ENCODE measurements around the gene RBM4. TPM values are rescaled to one million over a fixed set of nuclear protein-coding genes. Genes with fewer than 3 reads are reported as not detected.

RBM4 gene
- total RNA-seq, 2 donors from 2014 or later, result 116 to 135 TPM

DNA sequence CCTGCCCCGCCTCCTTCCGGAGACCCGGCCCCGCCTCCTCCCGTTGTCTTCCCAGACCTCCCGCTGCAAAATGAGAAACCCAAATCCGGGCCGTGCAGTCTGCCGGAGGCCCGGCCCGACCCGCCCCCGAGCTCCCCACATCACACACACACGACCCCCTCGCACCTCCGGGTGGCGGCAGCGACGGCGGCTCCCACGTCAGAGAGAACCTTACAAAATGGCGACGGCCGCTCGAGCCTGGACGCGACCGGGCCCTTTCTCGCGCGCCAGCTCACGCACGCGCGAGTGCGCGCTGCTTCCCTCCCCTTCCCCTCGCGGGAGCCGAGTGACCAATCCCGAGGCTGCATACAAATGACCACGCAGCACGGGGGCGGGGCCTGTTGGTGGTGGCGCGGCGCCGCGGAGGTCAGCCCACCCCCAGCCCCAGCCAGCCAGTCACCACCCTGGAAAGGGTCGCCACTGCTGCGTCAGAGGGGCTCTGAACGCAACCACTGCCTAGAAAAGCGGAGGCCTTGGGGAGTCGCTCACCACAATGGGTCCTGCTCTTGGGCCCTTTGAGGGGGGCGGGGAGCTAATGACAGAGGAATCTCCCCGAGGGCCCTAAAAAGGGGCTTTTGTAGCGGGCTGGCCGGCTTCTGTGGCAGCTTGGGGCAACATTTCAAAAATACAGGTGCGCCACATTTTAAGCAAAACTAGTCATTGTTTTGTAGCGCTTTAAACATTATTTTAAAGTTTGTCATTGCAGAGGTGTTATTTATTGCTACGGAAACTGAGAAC lies 39.3 kb downstream of the RBM4 start, which contains the start of gene RBM4B:
Gene RBM4B, minus strand, starts transcription at position 289 of the 777 bp plus-strand sequence. CDS start 808 bp downstream, outside the sequence.
- no peaks in the 10 kb centered on the region for H3K36me3 Mint-ChIP-seq (ENCODE audit: insufficient read depth in 2 of 2)
- DNase-seq (peak; percentile 97 to 98), ATAC-seq (replicated peaks in 1 of 2) (peak; percentile 92 to 94)
- no peaks in the 10 kb centered on the region for H3K27me3 Mint-ChIP-seq (ENCODE audit: low read depth)
- H3K9me3 Mint-ChIP-seq, result no peaks in the 10 kb centered on the region
- H3K4me3 Mint-ChIP-seq, result peak within 1 kb of the TSS; percentile 91
- H3K27ac Mint-ChIP-seq, result peak within 1 kb of the TSS; percentile 95
- H3K4me1 Mint-ChIP-seq (ENCODE audit: low read depth), result peaks cover 35% of the 10 kb centered on the region

DNA sequence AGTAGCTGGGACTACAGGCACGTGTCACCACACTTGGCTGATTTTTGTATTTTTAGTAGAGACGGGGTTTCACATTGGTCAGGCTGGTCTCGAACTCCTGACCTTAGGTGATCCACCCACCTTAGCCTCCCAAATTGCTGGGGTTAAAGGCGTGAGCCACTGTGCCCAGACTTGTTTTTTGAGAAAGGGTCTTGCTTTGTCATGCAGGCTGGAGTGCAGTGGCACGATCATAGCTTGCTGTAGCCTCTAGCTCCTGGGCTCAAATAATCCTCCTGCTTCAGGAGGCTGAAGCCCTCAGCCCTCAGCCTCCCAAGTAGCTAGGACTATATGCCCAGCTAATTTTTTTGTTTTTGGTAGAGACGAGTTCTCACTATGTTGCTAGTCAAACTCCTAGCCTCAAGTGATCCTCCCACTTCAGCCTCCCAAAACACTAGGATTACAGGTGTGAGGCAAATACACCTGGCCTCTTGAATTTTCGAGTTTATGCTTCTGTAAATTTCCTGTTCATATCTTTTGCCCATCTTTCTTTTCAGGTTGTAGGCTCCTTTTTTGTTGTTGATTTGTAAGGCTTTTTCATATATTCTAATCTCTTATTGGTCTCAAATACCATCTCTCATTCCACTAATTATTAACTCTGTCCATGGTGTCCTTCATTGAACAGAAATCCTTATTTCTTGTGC lies 42.6 kb downstream of the RBM4 start:
- H3K27me3 Mint-ChIP-seq (ENCODE audit: low read depth), result no peaks in the 10 kb centered on the region
- DNase-seq (no peak), ATAC-seq (replicated peaks in 1 of 2) (no peak)
- no peak overlapping the region for H3K4me3 Mint-ChIP-seq
- peaks cover 12% of the 10 kb centered on the region for H3K4me1 Mint-ChIP-seq (ENCODE audit: low read depth)
- no peaks in the 10 kb centered on the region for H3K36me3 Mint-ChIP-seq (ENCODE audit: insufficient read depth in 2 of 2)
- no peaks in the 10 kb centered on the region for H3K9me3 Mint-ChIP-seq
- no peak overlapping the region for H3K27ac Mint-ChIP-seq

DNA sequence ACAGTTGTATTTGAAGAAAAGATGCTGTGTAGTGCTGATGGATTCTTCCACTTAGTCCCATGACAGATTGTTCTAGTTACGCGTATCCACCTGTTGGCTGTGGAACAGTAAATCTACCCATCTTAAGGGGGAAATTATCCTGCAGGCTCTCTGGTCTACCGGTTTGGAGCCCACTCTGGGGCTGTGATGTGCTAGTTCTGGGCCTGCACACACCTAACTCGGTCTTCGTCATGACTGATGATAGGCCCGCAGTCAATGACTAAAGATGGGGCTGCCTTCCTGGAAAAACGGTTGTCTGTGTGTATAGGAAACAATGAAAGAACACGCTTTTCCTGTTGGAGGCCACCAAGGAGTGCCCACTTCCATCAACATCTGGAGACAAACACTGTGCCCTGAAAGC lies 45.4 kb downstream of the RBM4 start:
- H3K4me3 Mint-ChIP-seq, result no peak overlapping the region
- no peak overlapping the region for H3K27ac Mint-ChIP-seq
- ATAC-seq (replicated peaks in 1 of 2), result no peak
- H3K9me3 Mint-ChIP-seq, result no peaks in the 10 kb centered on the region
- H3K36me3 Mint-ChIP-seq (ENCODE audit: insufficient read depth in 2 of 2), result no peaks in the 10 kb centered on the region
- no peaks in the 10 kb centered on the region for H3K27me3 Mint-ChIP-seq (ENCODE audit: low read depth)
- DNase-seq, result no peak
- no peaks in the 10 kb centered on the region for H3K4me1 Mint-ChIP-seq (ENCODE audit: low read depth)

DNA sequence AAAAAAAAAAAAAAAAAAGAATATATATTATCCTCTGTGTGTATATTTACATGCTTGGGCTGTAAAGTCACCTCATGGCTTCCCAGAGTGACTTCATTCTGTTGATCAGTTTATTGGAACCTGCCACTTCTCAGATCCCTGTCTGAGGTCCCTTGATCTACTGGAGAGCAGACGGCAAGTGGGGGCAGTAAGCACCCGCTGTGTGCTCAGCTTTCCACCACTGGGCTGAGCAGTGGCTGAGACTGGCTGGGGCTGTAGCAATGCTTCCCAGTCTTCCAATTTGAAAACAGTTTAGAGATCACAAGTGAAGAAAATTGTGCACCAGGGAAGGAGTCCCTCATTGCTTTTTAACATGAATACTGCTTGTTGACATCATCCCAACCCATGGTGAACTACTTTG lies 46.1 kb downstream of the RBM4 start:
- Mint-ChIP-seq H3K36me3 (ENCODE audit: insufficient read depth in 2 of 2) (no peaks in the 10 kb centered on the region), H3K4me3 (no peak overlapping the region), H3K27me3 (ENCODE audit: low read depth) (no peaks in the 10 kb centered on the region), H3K27ac (no peak overlapping the region), H3K9me3 (no peaks in the 10 kb centered on the region), H3K4me1 (ENCODE audit: low read depth) (no peaks in the 10 kb centered on the region)
- ATAC-seq (replicated peaks in 1 of 2), result no peak
- DNase-seq, result no peak

DNA sequence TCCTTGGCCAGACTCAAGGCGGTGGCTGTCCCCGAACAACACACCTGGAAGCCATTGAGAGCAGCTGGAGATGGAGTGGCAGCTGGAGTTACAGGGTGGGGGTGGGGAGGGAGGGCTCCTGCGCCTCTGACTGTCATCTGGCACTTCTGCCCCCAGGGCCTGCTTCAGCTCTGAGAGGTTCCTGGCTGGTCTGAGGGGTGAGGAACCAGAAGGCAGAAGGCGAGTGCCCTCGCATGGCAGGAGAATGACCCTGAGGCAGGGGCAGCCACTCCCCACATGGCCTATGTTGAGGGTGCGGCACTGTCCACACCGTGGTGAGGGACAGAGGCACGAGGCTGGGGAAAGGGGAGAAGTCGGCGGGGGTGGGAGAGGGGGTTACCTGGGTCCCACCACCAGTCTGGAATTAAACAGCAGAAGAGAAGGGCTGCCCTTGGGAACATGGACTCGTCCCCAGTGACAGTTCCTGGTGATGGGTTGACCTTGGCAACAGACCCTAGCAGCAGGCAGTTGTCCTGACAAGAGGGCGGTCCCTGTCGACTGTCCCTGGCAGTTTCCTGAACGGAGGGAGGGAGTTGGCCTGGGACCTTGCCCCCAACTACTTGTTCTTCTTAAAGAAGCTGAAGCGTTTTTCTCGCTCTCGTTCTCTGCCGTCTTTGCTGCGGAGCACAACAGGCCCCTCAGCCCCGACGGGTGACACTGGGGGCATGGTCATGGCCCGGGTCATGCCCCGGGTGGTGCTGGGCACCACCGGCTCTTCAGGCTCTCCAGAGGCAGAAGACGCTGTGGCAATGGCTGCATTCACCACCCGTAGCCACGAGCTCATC lies 47.0 kb downstream of the RBM4 start:
- H3K27me3 Mint-ChIP-seq (ENCODE audit: low read depth), result no peaks in the 10 kb centered on the region
- no peaks in the 10 kb centered on the region for H3K9me3 Mint-ChIP-seq
- no peak overlapping the region for H3K4me3 Mint-ChIP-seq
- no peaks in the 10 kb centered on the region for H3K36me3 Mint-ChIP-seq (ENCODE audit: insufficient read depth in 2 of 2)
- H3K27ac Mint-ChIP-seq, result no peak overlapping the region
- H3K4me1 Mint-ChIP-seq (ENCODE audit: low read depth), result no peaks in the 10 kb centered on the region
- ATAC-seq (replicated peaks in 1 of 2) (no peak), DNase-seq (no peak)

DNA sequence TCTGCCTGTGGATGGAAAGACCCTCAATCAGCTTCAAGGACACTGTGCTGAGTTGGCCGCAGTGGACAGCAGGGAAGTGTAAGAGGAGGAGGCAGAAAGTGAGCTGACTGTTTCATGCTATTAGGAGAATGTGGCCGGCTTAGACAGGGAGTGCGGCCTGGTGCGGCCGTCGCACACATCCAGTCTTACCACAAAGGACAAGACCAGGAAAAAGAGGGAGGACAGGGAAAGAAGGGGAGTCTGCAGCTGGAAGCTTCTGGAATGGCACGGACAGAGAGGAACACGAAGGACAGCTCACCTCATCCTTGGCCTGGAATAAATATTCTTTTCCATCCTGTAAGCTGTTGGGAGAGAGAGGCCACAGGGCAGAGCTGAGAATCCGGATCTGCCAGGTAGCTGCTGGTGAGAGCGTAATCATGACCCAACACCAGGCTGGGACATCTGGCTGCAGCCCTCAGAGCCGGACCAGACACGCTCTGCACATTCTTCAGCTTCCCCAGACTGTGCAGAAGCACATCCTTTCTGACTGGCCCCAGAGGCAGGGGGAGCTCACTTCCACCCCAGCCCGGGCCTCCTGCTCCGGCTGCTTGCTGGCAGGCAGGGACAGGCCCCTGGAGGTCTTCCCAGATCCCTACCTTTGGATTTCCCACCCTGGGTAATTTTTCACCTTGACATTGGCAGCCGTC lies 47.7 kb downstream of the RBM4 start:
- Mint-ChIP-seq H3K27ac (no peak overlapping the region), H3K4me1 (ENCODE audit: low read depth) (no peaks in the 10 kb centered on the region), H3K9me3 (no peaks in the 10 kb centered on the region), H3K36me3 (ENCODE audit: insufficient read depth in 2 of 2) (no peaks in the 10 kb centered on the region), H3K27me3 (ENCODE audit: low read depth) (no peaks in the 10 kb centered on the region), H3K4me3 (no peak overlapping the region)
- DNase-seq, result no peak
- ATAC-seq (replicated peaks in 1 of 2), result no peak

DNA sequence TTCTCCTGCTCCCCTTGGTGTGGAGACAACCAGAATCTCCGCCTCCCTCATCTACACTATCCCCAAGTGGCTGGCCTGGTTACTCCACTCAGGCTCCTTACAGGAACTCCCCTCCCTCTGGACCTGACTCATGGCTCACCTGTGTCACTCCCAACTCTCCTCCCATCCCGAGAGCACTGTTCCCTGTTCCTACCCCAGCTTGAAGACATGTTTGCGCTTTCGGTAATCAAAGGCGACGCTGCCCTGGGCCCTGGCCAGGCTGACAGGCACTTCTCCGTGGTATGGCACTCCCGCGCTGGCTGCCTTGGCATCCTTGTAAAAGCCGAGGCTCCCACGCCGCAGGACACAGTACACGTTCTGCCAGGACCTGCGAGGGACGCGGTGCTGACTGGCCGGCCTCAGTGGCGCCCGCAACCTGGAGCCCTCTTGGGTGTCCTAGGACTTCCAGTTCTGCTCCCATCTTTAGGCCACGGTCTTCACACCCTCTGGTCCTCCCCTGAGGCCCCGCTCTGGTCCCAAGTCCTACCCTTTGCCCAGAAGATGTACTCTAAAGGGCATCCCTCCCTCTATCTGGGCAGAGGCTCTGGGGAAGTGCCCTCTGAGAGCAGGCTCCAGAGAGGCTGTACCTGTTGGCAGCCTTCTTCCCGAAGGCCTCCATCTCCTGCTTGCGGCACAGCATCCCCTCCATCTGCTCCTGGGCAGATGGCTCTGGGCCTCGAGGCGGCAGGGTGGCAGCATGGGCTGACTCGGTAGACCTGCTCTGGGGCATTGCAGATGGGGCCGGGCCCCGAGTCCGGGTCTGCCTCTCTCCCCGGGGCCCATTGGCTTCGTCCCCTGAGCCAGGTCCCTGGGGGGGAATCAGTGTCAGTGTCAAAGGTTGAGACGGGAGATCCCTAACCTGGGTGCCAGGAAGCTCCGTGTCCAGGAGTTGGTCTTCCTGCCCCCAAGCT lies 48.6 kb downstream of the RBM4 start:
- Mint-ChIP-seq H3K4me1 (ENCODE audit: low read depth) (no peaks in the 10 kb centered on the region), H3K9me3 (no peaks in the 10 kb centered on the region), H3K27me3 (ENCODE audit: low read depth) (no peaks in the 10 kb centered on the region), H3K27ac (no peak overlapping the region), H3K36me3 (ENCODE audit: insufficient read depth in 2 of 2) (no peaks in the 10 kb centered on the region), H3K4me3 (no peak overlapping the region)
- ATAC-seq (replicated peaks in 1 of 2) (no peak), DNase-seq (no peak)

DNA sequence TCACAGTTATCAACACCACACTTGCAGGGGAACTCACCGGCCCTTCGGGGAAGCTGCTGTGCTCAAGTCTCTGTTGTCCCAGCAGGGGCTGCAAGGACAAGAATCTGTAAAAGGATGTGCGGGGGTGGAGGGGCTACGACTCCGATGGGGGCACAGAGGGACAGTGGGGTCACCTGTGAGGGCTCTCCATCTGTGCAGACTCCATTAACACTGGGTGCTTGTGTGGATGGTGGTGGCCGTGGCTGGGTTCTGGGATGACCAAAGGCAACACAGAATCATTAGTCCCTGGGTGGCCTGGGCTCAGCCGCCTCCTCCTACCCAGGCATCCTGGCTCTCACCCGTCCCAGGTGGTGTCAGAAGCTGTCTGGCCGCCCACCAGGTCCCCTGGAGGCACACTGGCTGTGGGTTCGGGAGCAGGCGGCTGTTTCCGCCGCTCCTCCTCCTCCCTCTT lies 49.4 kb downstream of the RBM4 start:
- Mint-ChIP-seq H3K27ac (no peak overlapping the region), H3K36me3 (ENCODE audit: insufficient read depth in 2 of 2) (no peaks in the 10 kb centered on the region), H3K4me1 (ENCODE audit: low read depth) (no peaks in the 10 kb centered on the region), H3K9me3 (no peaks in the 10 kb centered on the region), H3K4me3 (no peak overlapping the region), H3K27me3 (ENCODE audit: low read depth) (no peaks in the 10 kb centered on the region)
- no peak for DNase-seq
- ATAC-seq (replicated peaks in 1 of 2), result no peak

DNA sequence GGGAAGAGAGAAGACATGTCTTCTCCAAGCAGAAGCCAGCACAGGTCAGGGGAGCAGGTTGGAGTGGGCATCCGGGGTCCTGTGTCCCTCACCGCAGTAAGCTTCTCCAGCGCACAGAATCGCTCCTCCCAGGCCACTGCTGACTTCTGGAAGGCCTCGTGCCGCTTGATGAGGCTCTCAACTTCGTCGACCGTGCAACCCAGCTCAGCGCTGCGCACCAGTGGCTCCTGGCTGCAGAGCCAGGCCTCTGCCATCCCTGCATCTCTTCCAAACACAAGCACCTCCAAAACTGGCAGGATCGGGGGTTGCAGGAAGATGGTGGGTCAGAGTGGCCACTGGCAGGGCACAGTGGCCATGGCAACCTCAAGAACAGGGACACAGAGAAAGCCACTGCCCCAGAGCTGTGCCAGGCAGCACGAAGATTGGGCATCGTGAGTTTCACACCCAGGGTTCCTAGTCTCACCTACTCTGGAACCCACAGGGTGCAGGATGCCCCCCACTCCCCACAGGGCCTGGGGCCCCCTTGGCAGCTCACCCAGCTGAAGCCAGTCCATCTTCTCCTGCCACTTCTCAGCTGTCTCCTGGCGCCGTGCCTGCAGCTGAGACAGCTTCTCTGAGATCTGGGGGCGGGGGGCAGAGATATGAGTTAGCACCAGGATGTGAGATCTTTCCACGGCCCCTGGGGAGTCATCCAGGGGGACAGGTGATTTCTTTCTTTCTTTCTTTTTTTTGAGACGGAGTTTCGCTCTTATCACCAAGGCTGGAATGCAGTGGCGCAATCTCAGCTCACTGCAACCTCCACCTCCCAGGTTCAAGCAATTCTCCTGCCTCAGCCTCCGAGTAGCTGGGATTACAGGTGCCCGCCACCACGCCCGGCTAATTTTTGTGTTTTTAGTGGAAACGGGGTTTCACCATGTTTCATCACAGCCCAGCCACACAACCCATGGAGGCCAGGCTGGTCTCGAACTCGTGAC lies 50.3 kb downstream of the RBM4 start:
- Mint-ChIP-seq H3K36me3 (ENCODE audit: insufficient read depth in 2 of 2) (no peaks in the 10 kb centered on the region), H3K9me3 (no peaks in the 10 kb centered on the region), H3K27me3 (ENCODE audit: low read depth) (no peaks in the 10 kb centered on the region), H3K4me3 (no peak overlapping the region), H3K27ac (no peak overlapping the region), H3K4me1 (ENCODE audit: low read depth) (no peaks in the 10 kb centered on the region)
- DNase-seq (no peak), ATAC-seq (replicated peaks in 1 of 2) (peak in 1 of 2 donors; percentile 11)

DNA sequence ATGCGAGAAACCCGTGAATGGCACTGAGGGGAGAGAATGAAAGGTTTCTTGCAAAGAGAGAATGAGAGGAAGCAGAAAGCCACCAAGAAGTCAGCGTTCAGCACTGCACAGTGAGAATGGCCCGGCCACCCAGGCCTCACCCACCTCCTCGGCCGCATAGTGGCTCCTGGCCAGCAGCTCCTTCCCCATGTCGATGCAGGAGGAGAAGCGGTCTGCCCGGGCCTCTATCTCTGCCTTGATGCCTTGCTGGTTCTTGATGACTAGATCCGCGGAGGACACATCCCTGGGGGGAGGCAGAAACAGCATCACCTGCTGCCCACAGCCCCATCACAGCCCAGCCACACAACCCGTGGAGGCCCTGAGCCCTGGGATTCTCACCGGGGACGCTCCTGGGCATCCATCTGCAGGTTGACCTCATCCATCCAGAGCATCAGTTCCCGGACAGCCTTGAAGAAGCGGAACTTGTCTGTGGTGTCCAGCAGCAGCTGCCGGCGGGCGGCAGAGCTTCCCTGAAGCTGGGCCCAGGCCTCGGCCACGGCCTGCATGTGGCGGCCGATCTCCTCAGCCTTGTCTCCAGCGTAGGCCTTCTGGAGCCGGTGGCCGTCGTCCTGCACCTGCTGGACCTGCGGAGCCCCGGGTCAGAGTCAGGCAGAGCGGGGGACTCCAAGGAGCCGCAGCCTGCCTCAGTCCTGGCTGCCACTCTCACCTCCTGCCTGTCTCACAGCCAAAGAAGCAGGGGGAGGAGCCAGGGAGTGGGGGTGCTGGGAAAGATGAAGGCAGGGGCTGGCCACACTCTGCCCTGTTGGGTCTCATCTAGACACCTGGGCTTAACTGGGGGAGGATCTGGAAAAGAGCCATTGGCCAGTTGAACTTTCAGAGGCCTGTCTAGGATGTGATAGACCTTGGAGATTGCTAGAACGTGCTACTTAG lies 51.4 kb downstream of the RBM4 start:
- no peak overlapping the region for H3K4me3 Mint-ChIP-seq
- H3K36me3 Mint-ChIP-seq (ENCODE audit: insufficient read depth in 2 of 2), result no peaks in the 10 kb centered on the region
- peaks cover under 1% of the 10 kb centered on the region for H3K4me1 Mint-ChIP-seq (ENCODE audit: low read depth)
- no peak overlapping the region for H3K27ac Mint-ChIP-seq
- ATAC-seq (replicated peaks in 1 of 2), result no peak
- no peak for DNase-seq
- no peaks in the 10 kb centered on the region for H3K9me3 Mint-ChIP-seq
- H3K27me3 Mint-ChIP-seq (ENCODE audit: low read depth), result no peaks in the 10 kb centered on the region

Measured in activated T-cell treated with anti-CD3 and anti-CD28 coated beads, Interleukin-2, amount 50 U/mL, for 72 hours (primary cell).